Fibroblast of villous mesenchyme (primary cell): ENCODE data around the gene MAP4. TPM values are rescaled to one million over a fixed set of nuclear protein-coding genes. Genes with fewer than 3 reads are reported as not detected.

Experiments
- DNase-seq: peaks from one replicate; pipeline ENCODE4 v3.0.0-alpha.2; 2010; ENCODE audit warnings: low read depth
- H3K4me3 ChIP-seq: 2 replicates; pipeline ENCODE4 v1.5.1; 2011; ENCODE audit warnings: low read depth, mild to moderate bottlenecking, low read length
- total RNA-seq: library from RNA; depleted of rRNA; stranded (reverse); fragments of >200 nt; gene quantifications from 2 replicates; pipeline ENCODE4 v1.2.3, GENCODE V29; 2012
- TF ChIP-seq, protein P1 (sequence below): IDR thresholded peaks from 2 replicates; pipeline ENCODE4 v1.5.1; 2012; ENCODE audit warnings: low read depth, mild to moderate bottlenecking, low read length; ENCODE audit not compliant: insufficient read depth

Gene MAP4
- total RNA-seq, 1 donor = 111 TPM

DNA sequence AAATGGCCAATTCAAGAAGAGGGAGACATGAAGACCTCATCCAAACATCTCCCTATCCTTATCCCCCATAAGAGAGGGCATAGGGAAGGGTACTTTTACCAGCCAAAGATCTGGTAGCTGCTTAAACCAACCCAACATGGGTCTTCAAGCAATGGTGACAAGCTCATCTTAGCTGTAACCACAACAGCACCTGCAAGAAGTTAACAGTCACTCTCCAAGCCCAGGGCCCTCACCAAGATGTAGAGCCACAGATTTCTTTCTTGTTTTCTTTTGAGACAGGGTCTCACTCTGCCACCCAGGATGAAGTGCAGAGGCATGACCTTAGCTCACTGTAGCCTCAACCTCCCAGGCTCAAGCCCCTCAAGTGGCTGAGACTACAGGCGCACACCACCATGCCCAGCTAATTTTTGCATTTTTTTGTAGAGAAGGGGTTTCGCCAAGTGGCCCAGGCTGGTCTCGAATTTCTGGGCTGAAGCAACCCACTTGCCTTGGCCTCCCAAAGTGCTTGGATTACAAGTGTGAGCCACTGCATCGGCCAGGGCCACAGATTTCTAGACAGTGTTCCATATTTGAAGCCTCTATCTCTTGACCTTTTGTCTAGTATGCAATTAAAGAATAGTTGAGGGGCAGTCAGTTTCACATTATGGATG, 156.1 kb downstream of the MAP4 start:
- DNase-seq = no peak
- TF ChIP-seq, protein P1, sequence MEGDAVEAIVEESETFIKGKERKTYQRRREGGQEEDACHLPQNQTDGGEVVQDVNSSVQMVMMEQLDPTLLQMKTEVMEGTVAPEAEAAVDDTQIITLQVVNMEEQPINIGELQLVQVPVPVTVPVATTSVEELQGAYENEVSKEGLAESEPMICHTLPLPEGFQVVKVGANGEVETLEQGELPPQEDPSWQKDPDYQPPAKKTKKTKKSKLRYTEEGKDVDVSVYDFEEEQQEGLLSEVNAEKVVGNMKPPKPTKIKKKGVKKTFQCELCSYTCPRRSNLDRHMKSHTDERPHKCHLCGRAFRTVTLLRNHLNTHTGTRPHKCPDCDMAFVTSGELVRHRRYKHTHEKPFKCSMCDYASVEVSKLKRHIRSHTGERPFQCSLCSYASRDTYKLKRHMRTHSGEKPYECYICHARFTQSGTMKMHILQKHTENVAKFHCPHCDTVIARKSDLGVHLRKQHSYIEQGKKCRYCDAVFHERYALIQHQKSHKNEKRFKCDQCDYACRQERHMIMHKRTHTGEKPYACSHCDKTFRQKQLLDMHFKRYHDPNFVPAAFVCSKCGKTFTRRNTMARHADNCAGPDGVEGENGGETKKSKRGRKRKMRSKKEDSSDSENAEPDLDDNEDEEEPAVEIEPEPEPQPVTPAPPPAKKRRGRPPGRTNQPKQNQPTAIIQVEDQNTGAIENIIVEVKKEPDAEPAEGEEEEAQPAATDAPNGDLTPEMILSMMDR = no peak
- H3K4me3 ChIP-seq = no peak overlapping the region

DNA sequence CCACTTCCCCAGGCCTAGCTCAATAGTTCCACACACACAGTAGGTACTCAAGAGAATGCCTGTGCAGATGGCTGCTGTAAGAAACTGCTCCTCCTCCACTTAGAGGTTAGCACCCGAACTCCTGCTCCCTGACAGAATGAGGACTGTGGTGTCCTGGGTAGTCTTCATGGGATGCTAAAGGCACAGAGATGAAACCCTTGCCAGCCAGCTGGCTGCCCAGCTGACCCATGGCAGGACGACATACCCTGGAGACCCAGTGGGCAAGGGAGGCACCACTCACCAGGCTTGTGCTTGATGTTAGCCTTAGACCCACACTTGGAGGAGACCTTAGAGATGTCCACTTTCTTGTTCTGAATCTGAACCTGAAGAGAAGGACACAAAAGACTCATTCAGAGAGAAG, 159.1 kb downstream of the MAP4 start:
- TF ChIP-seq, protein P1 = no peak
- H3K4me3 ChIP-seq = no peak overlapping the region
- no peak for DNase-seq

DNA sequence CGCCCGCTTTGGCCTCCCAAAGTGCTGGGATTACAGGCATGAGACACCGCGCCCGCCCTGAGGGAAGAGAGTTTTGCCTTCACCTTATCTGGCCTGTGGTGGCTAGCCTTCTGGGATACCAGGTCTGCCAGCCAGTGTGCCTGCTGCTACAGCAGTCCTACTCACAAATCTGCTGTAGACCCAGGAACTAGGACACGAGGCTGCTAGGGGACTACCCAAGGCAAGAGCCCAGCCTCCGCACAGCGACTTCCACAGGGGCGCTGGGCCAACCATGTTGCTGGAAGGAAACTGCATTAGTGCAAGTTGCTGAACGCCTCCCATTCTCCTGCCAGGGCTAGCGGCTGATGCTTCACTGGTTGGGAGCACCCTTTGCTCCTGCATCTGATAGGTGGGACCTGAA, 159.5 kb downstream of the MAP4 start:
- no peak for DNase-seq
- no peak overlapping the region for H3K4me3 ChIP-seq
- TF ChIP-seq, protein P1 = no peak

DNA sequence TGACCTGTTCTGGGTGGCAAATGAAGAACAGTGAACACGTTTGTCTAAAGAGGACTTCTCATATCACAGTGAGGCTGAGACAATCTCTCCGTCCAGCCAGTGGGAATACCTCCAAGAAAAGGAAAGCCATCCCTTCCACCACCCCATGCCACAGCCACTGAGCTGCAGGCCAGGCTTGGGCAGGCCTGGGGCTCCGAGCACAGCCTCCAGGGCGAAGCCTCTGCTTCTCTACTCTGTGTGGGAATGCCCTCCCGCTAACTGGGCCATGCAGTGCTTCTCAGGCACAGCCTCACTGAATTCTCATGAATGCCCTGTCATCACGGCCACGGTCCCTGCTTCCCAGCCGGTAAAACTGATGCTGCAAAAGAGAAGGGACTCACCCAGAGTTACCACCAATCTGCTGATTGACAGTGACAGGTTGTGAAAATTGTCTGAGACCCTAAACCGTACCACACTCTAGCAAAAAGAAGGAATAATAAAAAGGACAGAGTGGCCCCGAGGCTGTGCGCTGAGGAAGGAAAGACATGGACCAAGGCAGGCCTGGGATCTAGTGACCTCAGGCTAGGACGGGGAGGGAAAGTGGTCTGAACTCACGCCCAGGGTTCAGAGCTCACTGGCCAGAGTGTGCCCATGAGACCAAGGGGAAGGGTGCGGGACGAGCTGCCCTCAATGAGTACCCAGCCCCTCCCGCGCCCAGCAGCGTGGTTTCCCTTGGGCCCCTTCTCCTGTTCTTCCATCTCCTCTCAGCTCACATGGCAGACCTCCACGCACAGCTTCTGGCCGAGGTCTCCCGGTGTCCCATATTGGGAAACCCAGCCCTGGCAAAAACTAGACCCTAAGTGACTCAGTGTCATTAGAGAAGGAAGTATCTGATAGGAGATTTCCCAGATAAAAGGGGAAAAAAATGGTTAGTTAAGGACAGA, 160.5 kb downstream of the MAP4 start:
- H3K4me3 ChIP-seq = no peak overlapping the region
- DNase-seq = no peak
- TF ChIP-seq, protein P1 = no peak

DNA sequence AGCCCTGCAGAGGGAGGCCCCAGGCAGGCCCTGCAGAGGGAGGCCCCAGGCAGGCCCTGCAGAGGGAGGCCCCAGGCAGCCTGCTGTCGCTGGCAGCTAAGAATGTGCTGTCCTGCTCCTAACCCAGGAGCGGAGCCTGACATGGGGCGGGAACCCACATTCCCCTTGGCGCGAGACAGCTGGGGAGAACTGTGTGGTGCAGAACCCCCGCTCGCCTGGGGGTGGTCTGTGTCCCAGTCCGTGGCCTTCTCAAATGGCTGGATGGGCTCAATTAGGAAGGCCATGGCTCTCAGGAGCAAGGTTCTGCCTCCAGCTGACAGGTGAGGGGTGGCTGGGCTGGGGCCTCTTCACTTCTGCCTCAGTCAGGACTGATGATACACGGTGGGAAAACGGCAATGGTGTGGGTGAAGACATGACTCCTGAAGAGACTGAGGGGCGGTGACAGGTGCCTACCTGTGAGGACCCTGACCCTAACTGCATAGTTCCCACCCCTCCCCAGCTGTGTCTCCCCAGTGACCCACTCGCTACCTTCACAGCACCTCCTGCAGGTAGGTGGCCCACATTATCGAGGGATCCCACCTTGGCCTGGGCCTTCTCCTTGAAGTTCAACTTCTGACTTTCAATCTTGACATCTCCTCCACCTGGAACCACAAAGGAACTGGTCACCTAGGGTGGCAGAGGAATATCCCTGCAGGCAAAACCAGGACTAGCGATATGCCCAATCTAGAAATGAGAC, 161.3 kb downstream of the MAP4 start:
- H3K4me3 ChIP-seq = no peak overlapping the region
- TF ChIP-seq, protein P1 = no peak
- no peak for DNase-seq

DNA sequence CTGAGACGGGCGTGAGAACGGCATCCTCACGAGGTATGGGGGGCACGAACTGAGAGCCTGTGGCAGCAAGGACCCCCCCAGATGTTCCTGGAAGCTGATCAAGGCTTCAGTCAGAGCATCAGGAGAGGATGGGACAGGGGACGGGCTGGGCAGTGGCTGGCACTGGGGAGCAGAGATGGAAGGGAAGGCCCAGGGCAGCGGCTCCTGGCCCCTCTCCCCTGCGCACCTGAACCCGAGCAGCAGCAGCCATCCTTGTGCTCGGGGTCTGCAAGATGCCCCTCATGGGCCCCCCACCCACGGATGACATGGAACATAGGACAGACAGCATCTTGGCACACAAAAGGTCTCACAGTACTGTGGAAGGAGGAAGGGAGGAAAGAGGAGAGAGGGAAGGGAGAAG, 161.9 kb downstream of the MAP4 start:
- TF ChIP-seq, protein P1 = no peak
- DNase-seq = no peak
- H3K4me3 ChIP-seq = no peak overlapping the region
